Measurements from ENCODE around the gene CENPA. TPM values are rescaled to one million over a fixed set of nuclear protein-coding genes. Genes with fewer than 3 reads are reported as not detected.

CENPA gene
- 1 to 10 TPM in 2 of 4 donors, under 1 TPM in 2; 0.47 to 5.2 (median 2.1) TPM for total RNA-seq

DNA sequence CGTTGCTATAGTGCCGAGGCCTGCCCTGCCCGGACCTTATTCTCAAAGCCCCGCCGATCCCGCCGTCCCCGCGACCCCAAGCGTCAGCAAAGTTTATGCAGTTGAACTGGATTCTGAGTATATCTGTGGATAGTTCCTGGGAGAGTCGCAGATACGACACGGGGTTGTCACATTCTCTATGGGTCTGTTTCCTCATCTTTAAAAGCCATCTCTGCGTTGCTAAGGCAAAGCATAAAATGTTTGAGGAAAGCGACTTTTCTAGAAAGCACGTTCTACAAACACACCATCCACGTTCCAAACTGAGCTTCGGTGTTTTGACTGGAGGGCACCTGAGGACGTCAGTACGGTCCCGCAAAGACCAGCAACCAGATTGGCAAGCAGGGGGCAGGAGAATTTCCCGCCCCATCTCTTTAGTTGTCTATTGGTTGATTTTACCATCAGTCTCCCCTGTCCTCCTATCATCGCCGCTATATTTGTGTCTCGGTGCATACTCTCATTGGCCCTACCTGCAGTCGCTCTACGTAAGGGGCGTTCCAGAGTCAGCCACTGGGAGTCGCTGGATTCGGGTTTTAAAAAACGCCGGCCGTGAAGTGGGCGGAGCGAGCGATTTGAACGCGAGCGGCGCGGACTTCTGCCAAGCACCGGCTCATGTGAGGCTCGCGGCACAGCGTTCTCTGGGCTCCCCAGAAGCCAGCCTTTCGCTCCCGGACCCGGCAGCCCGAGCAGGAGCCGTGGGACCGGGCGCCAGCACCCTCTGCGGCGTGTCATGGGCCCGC is at the start of gene CENPA:
TSS of gene CENPA (plus strand) at position 626 of the 776 bp plus-strand sequence. CDS start at position 767, 141 bp downstream.
- intact Hi-C loops (cut with DNase I; ENCODE audit: low total_unique reads), result no loop called here
- H3K4me3 ChIP-seq (ENCODE audit: low read depth, poor library complexity, severe bottlenecking), result peak within 1 kb of the TSS; percentile 64
- 1% methylated on average over 42 to 48 of the region's 55 CpGs for WGBS, 2 donors
- TF ChIP-seq CTCF (IDR thresholded peaks at IDR 0.05) (peak in 1 of 3 donors; percentile 79), POLR2A (IDR thresholded peaks at IDR 0.05) (no peak)
- DNase-seq (ENCODE audit: low spot score in 2 of 2), result peak; percentile 99 to 100

DNA sequence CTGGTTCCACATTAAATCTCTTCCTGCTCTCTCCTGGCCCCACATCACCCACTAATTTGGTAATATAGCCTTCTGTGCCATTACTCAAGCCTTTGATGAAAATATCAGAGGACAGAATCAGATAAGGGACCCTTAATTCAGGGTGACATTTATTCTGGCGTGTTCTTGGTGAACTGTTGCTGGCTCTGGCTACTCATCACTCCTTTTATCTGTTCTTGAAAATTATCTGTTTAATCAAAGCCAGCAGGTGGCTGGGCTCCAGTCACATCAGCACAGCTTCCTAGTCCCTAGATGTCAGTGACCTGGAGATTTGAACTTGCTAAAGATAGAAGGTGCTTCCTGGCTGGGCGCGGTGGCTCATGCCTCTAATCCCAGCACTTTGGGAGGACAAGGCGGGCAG is 48.6 kb upstream of the CENPA start:
- intact Hi-C loops (cut with DNase I; ENCODE audit: low total_unique reads), result no loop called here
- H3K4me3 ChIP-seq (ENCODE audit: low read depth, poor library complexity, severe bottlenecking), result no peak overlapping the region
- no peak for DNase-seq (ENCODE audit: low spot score in 2 of 2)
- 84 to 94% methylated on average over 4 of the region's 4 CpGs for WGBS, 2 donors
- no peak for TF ChIP-seq POLR2A (IDR thresholded peaks at IDR 0.05)
- TF ChIP-seq CTCF (IDR thresholded peaks at IDR 0.05), result no peak

DNA sequence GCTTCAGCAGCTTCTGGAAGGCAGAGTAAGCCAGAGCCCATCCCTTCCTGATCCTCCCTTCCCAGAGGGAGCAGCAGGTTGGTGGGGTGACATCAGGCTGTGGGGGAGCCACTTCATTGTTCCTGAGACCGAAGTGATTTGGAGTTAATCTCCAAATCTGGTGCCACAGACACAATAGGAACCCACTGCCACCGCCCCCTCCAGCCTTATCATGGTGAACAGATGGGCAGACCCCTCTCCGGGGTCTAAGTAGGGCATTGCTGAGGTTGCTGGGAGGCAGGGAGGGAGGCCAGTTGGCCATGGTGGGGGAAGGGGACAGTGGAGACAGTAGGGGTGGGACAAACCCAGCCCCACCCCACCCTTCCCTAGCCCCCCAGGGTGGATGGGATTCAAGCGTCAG is 47.4 kb upstream of the CENPA start:
- TF ChIP-seq POLR2A (IDR thresholded peaks at IDR 0.05), result no peak
- TF ChIP-seq CTCF (IDR thresholded peaks at IDR 0.05), result no peak
- WGBS, 2 donors, result 84 to 95% methylated on average over 4 of the region's 4 CpGs
- DNase-seq (ENCODE audit: low spot score in 2 of 2), result no peak
- intact Hi-C loops (cut with DNase I; ENCODE audit: low total_unique reads), result no loop called here
- H3K4me3 ChIP-seq (ENCODE audit: low read depth, poor library complexity, severe bottlenecking), result no peak overlapping the region

DNA sequence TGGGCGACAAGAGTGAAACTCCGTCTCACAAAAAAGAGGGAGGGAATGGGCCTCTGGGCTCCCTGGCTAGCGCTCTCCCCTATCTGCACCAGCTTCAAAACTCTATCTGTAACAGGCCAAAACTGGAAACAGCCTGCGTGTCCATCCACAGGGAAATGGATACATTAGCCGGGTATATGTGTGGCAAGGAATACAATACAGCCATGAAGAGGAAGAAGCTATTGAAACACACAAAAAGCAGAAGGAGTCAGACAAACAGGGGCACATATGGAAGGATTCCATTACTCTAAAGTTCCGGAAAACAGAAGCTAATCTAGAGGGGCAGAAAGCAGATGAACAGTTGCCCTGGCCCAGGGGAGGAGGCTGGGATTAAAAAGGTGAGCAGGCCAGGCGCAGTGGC is 46.3 kb upstream of the CENPA start:
- no peak for TF ChIP-seq CTCF (IDR thresholded peaks at IDR 0.05)
- no peak for TF ChIP-seq POLR2A (IDR thresholded peaks at IDR 0.05)
- 94 to 96% methylated on average over 7 of the region's 7 CpGs for WGBS, 2 donors
- no peak overlapping the region for H3K4me3 ChIP-seq (ENCODE audit: low read depth, poor library complexity, severe bottlenecking)
- intact Hi-C loops (cut with DNase I; ENCODE audit: low total_unique reads), result no loop called here
- no peak for DNase-seq (ENCODE audit: low spot score in 2 of 2)

- TF ChIP-seq POLR2A (IDR thresholded peaks at IDR 0.05) (no peak), CTCF (IDR thresholded peaks at IDR 0.05) (no peak)
- H3K4me3 ChIP-seq (ENCODE audit: low read depth, poor library complexity, severe bottlenecking), result no peak overlapping the region
- DNase-seq (ENCODE audit: low spot score in 2 of 2), result no peak
- WGBS, 2 donors, result 90 to 91% methylated on average over 6 of the region's 6 CpGs
- intact Hi-C loops (cut with DNase I; ENCODE audit: low total_unique reads), result loop anchor here (5.0 kb wide), 1 partner anchor 133 kb away; no protein-coding TSS in a partner anchor
These were observed 45.5 kb upstream of the CENPA start for GRCh38 chr2:26740346-26740745.
